GM18861 (cell line): ENCODE data around the gene SCT.

Source experiments
- ATAC-seq: cut with Tn5 transposase; IDR thresholded peaks from one replicate; pipeline ENCODE4 v1.9.1; 2021; ENCODE audit not compliant: unreplicated experiment

The SCT gene

DNA sequence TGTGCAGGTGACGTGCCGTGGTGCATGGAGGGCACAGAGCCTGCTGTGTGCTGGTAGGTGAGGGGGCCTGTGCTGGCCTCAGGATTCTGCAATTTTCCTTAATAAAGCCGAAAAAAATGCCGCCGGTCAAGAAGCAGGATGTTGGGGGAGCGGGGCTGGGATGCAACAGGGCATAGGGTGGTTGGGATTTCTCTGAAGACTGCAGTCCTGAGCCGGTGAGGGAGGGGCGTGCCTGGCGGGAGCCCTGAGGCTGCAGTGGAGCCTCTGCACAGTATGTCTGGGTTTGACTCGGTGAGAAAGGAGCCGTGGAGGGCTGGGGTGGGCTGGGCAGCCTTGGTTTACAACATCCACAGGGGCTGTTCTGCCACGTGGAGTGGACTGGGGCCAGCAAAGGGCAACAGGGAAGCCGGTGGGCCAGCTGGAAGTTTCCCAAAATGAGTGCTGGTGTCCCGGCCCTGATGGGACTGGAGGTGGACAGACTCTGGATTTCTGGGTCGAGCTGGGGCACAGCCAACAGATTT is 3.6 kb downstream of the SCT start:
- ATAC-seq = no peak

DNA sequence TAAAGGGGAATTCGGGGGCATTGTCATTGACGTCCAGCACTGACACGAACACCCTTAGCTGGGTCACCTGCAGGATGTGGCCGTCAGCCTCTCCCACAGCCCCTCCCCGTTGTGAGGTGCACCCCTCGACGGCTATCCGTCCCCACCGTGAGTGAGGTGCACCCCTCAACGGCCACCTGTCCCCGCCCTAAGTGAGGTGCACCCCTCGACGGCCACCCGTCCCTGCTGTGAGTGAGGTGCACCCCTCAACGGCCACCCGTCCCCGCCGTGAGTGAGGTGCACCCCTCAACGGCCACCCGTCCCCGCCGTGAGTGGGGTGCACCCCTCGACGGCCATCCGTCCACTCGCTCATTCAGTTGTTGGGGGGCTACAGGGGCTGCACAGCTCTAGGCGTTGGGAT is 5.1 kb downstream of the SCT start:
- no peak for ATAC-seq

DNA sequence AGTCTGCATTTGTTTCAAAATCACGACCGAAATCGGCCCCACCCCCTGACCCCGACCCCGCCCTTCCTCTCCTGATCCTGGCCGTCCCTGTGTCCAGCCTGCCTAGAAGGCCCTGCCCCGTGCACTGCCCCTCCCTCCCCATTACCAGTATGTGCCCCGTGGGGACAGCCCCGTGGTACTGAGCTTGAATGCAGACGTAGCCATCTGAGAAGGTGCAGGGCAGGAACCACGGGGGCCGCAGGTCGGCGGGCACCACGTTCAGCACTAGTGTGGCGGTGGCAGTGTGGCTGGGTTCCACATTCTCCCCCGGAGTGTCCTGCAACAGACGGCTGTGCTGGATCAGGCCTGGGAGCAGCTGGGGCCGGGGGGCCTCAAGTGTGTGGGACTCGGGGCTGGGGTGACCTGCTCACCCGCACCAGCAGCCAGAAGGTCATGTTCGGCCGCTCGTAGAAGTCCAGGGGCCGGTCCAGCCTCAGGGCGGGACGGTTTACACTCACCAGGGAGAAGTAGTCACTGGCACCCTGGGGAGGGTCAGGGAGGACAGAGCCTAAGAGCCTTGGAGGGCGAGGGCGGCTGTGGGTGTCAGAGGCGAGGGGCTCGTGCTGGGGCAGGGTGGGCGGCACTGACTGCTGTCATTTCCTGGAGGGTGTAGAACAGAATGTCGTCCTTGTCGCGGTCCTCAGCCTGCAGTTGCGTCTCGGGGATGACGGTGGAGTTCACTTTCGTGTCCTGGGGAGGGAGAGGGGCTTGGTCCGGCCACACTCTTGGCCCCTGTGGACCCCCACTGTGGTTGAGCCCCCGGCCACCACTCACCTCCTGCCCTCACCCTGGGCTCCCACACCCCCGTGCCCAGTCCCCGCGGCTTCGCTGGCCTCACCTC is 5.8 kb downstream of the SCT start:
- ATAC-seq = no peak

DNA sequence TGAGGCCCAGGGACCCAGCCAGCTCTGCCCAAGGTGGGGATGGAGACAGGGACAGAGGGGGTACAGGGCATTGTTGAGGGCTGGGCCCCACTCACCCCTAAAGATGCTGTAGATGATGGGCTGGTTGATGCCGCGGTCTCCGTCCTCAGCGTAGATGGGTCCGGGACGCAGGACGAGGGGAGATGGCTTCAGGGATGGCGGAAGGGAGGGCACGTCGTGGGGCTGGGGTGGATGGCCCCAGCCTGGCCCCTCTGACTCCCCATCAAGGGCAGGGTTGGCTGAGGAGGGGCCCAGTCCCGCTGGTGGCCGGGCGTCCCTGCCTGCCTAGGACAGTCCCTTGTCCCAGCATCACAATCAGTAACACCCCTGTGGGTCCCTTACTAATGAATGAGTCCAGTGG is 6.8 kb downstream of the SCT start:
- no peak for ATAC-seq

DNA sequence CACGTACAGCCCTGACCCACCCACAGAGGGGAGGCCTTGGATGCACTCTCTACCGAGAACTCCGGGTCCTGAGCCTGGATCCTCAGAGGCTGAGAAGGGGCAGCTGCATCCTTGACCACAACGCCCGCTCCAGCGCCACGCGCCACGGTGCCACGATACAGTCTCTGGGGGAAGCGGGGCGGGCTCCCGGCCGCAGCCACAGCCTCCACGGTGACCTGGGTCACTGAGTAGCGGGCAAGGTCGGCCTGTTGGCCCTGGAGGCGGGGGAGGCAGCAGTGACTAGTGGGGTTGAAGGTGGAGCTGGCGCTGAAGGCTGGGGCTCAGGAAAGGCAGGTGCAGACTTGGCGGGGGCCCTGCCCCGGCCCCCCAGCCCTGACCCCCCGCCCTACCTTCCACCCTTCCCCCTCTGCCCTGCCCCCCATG is 7.3 kb downstream of the SCT start:
- ATAC-seq = no peak

DNA sequence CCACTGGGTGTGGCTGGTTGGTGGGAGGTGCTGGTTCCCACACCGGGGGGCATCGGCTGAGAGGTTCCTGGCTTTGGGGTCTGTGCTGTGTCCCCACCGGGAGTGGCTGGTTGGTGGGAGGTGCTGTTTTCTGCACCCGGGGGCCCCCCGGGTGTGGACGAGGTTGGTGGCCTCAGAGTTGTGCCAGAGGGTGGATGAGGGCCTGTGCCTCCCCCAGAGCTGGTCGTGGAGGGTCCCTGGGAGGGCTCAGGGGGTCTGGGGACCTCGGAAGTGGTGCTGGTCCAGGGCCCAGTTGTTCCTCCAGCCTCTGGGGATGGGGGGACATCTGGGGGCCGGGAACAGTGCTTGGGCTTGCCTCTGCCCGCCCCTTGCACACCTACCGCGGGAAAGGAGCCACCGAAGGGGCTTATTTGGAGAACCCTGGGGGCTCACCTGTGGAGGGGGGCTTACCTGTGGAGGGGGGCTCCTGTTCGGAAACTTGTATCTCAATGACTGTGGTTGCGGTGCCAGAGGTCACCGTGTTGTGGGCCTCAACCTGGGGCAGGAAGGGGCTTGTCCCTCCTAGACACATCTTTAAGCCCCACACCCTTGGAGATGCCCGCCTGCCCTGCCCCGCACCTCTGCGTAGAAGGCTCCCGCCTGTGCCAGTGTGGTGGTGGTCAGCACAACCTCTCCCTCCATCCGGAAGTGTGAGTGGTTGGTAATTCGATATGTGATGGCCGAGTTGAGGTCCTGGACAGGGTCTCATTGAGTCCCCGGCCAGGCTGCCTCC is 7.9 kb downstream of the SCT start:
- no peak for ATAC-seq

DNA sequence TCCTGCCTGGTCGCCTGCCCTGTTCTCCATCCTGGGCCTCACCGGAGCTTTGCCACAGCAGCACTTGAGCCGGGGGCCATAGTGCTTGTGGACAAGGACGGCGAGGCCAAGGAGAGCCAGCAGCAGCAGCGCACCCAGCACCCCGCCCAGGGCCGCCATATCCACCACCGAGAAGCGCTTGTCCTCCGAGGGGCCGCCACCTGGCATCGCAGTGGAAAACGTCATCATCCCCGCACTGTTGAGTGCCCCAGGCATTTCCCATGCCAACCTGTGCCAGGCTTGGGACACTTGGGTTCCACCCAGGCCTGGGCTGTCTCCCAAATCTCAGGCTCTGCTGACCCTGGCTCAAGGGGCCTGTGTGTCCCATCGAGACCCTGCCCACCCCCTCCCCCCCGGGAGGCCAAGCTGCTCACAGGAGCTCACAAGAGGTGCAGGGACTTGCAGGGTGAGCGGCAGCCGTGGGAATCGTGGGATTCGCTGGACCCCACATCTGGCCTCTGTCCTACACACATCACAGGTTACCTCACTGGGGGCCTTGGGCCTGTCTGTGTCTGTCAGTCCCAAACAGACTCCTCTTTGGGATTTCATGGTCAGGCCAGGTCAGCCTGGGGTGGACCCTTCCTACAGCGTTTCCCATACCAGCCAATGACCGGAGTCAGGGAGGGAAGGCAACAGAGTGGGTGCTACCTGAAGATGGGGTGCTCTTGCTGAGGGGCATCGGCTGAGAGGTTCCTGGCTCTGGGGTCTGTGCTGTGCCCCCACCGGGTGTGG is 8.9 kb downstream of the SCT start:
- ATAC-seq = no peak

DNA sequence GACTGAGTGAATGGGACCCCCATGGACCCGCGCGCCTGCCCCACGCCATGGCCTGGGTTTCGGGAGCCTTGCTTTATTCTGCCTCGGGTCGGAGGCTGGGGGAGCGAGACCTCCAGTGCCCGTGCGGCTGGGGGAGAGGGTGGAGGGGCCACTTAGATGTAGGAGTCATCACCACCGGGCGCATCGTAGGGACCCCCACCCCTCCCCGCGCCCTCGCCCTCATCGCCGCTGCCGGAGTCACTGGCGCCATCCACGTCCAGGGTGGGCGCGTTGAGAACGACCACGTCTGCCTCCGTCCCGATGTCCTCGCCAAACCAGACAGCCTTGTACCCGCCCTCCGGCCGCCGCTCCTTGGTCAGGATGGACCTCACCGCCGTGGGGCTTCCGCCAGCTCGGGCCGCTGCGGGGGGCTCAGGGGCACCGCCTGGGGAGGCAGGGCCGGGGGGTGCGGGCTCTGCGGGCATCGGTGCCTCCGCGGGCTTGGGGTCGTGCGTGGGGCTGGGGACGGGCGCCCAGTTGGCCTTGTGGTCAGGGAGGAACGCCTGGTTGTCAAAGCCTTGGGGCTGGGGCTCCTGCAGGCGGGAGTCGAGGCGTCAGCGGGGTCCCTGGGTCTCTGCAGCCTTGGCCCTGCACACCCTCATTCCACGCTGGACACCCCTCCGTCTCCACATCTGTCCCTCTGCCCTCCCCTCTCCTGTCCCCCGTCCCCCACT is 9.6 kb downstream of the SCT start:
- ATAC-seq = no peak

DNA sequence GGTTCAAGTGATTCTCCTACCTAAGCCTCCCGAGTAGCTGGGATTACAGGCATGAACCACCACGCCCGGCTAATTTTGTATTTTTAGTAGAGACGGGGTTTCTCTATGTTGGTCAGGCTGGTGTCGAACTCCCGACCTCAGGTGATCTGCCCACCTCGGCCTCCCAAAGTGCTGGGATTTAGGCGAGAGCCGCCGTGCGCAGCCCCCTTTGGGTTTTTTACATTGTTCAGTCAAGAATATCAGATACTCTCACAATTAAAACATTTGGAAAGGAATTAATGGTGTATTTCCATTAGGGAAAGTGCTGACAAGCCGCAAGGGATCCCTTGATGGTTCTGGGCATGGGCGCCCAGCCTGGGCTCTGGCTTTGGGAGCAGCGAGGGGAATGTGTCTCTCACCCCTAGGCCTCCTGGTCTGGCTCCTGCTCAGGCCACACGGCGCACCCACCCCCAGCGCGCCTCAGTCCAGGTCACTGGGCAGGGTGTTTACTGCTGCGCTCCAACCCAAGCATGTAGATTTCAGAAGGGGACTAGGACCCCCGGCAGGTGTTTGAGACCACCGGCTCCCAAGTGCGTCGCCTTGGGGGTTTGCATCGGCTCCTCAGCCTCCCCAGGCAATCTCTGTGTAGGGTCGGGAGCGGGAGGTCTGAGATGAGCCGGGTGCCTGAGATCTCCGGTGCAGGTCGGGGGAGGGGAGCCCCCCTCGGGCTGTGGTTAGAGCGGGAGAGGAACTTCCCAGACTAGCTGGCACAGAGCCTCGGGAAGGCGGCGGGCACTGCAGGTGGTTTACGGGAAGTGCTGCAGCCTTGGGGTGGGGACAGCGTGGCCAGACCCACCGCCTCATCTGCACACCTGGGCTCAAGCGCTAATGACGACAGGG is 10.4 kb downstream of the SCT start:
- no peak for ATAC-seq

DNA sequence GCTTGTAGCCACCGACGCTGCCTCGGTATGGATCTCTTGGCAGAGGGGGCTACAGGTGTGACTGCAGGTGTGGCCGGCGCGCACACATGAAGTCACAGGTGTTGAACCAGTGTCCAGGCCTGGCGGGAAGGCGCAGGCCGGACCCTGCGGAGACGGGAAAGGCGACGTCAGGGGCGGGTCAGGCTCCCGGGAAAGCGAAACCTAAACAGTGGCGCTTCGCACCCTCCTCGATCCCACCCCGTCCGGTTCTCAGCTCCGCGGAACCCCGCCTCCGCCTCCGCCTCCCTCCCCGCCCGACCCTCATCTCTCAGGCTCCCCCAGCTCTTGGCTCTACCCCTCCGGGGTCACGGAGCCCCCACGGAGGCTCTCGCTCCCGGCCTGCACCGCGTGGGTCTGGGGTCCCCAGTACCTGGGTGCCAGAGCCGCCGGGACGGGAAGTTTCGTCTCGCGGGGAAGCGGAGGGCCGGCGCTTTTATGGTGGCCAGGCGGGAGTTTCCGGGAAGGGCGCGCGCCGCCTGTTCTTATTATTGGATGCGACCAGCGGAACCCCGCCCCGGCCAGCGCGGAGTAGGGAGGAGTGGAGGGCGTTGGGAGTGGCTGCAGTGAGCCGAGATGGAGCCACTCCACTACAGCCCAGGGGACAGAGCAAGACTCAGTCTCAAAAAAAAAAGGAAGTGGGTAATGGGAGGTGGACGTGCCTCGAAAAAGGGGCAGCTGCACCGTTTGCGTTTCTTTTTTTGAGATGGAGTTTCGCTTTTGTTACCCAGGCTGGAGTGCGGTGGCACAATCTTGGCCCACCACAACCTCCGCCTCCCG is 11.3 kb downstream of the SCT start, which contains the start of gene IRF7:
TSS of gene IRF7 (minus strand) at position 447 of the 816 bp plus-strand sequence. CDS start 586 bp downstream, outside the sequence.
- ATAC-seq = peak; percentile 58

DNA sequence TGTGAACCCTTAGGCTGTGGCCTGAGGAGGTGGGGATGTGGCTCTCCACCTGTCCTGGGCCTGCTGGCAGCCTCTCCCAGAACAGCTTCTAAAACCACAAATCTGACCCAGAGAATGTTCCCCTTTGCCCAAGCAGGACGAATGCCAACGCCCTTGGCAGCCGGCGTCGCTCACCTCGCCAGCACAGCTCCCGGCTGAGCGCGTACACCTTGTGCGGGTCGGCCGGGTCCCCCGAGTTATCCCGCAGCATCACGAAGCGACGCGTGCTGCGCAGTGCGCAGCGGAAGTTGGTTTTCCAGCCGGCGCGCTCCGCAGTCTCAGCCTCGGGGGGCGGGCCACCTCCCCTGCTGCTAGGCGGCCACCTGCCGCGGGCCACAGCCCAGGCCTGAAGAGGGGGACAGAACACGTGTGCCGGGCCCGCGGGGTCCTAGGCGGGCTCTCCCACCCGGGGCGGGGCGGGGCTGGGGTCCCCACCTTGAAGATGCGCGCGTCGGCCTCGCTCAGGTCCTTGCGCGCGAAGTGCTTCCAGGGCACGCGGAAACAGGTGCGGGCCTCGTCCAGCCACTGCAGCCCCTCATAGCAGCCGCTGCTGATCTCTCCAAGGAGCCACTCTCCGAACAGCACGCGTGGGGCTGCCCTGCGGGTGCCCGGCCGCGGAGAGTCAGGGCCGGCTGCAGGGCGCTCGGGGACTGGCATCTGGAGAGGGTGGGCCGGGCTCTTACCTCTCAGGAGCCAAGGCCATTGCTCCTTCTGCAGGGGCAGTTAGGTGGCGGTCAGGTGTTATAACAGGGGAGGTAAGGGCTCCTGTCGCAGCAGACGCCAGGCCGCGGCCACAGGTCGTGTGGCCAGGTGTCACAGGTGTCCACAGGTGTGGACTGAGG is 12.1 kb downstream of the SCT start:
- ATAC-seq = no peak

DNA sequence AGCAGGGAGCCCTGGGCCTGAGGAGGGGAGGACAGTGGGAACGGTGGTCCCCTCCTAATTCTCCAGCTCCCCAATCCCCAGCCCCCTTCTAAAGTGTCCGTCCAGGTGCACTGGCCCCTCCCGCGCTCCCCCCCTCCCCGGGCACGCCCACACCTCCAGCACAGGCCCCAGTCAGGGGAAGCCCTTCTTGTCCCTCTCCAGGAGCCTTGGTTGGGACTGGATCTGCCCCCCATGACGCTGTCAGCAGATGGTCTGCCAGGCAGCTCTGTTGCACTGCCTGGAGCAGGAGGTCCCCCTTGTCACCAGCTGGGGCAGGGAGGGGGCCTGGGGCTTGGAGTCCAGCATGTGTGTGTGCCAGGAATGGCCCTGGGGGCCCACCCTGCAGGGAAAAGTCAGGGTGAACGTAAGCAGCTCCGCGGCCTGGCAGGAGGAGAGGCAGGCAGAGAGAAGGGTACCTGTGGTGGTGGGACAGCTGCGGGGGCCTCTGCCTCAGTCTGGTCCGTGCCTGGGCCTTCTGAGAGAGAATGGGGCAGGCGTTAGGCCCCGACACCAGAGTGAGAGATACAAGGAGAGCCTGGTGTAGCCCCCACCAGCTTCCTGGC is 12.9 kb downstream of the SCT start:
- no peak for ATAC-seq

DNA sequence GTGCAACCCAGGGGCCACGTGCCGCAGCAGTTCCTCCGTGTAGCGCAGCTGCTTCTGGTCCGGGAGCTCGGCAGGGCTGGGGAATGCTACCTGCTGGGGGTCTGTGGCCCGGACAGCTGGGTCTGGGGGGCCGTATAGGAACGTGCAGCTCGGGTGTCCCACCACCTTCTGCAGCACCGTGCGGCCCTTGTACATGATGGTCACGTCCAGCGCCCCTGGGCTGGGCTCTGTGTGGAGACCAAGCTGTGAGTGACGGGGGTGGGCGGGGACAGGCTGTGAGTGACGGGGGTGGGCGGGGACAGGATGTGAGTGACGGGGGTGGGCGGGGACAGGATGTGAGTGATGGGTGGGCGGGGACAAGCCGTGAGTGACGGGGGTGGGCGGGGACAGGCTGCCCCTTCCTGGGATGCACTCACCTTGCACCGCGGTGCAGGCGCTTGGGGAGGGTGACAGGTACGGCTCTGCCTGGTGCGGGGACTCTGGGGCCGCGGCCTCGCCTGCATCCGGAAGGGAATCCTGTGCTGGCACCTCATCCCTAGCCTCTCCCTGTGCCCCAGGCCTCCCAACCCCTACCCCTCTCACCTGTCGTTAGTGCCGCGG is 13.5 kb downstream of the SCT start:
- ATAC-seq = no peak

DNA sequence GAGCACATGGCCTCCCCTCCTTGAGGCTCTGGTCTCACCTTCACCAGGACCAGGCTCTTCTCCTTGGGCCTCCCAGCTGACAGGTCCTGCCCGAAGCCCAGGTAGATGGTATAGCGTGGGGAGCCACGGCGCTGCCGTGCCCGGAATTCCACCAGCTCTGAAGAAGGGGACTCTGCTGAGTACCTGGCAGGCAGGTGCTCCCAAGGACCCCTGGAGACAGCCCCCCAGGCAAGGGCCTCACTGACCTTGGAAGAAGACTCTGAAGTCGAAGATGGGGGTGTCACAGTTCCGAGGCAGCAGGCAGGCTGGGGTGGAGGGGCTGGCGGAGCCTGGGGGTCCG is 14.1 kb downstream of the SCT start:
- no peak for ATAC-seq

DNA sequence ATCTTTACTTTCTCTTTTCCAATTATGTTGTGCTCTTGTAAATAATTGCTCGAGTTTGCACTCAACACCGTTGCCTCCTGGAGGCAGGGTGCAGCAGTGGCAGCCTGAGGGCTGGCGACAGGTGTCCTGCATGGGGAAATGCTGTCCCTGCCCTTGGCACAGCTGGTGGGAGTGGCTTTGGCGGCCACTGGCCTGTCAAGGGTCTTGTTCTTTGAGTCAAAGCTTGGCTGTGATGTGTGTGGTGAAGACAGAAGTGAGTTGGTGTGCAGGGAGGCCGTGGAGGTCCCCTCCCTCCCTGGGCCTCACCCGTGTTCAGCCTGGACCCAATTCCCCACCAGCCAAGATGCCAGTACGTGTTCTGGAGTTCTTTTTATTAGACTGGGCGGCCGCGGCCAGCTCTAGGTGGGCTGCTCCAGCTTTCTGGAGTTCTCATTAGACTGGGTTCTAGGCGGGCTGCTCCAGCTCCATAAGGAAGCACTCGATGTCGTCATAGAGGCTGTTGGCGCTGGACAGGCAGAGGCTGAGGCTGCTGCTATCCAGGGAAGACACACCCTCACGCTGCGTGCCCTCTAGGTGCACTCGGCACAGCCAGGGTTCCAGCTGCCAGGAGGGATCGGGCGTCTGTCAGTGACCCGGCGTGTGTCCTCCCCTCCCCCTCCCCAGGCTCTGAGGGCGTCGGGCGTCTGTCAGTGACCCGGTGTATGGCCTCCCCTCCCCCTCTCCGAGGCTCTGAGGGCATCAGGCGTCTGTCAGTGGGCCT is 14.6 kb downstream of the SCT start:
- no peak for ATAC-seq
